ENCODE results near the gene UPB1. TPM values are rescaled to one million over a fixed set of nuclear protein-coding genes. Genes with fewer than 3 reads are reported as not detected.
"Not testable (repeated sequence)": the region's sequence is repeated elsewhere in the genome, so short reads cannot be mapped to it uniquely, and the experiment has no call there.

UPB1 gene
- total and polyA plus RNA-seq, 2 donors: 3.5 to 6.3 TPM

- Histone ChIP-seq H3K4me1 (ENCODE audit: control insufficient read depth in 2 of 2, insufficient read depth in 2 of 2, low read length in 2 of 2) (no peaks in the 10 kb centered on the region), H3K9me3 (ENCODE audit: control insufficient read depth in 2 of 2, insufficient read depth in 1 of 2, low read length in 1 of 2) (no peaks in the 10 kb centered on the region), H3K4me3 (ENCODE audit: low read length in 2 of 2) (no peak overlapping the region), H3K27me3 (ENCODE audit: control insufficient read depth in 2 of 2, insufficient read depth in 1 of 2, low read length in 1 of 2) (no peaks in the 10 kb centered on the region), H3K36me3 (ENCODE audit: control insufficient read depth in 2 of 2, insufficient read depth in 2 of 2, low read length in 1 of 2) (peaks cover 71 to 79% of the 10 kb centered on the region in 2 donors), H3K27ac (ENCODE audit: low read depth in 1 of 2, low read length in 1 of 2) (no peak overlapping the region)
- WGBS: 88% methylated on average over 9 of the region's 9 CpGs
- no peak for DNase-seq (ENCODE audit: low read depth in 6 of 9, low spot score in 9 of 9)
These were observed 47.5 kb downstream of the UPB1 start for GRCh38 chr22:24542641-24543040.

GRCh38 chr22:24543185-24543601 lies 48.1 kb downstream of the UPB1 start:
- no peak for DNase-seq (ENCODE audit: low read depth in 6 of 9, low spot score in 9 of 9)
- Histone ChIP-seq H3K27ac (ENCODE audit: low read depth in 1 of 2, low read length in 1 of 2) (no peak overlapping the region), H3K9me3 (ENCODE audit: control insufficient read depth in 2 of 2, insufficient read depth in 1 of 2, low read length in 1 of 2) (no peaks in the 10 kb centered on the region), H3K4me1 (ENCODE audit: control insufficient read depth in 2 of 2, insufficient read depth in 2 of 2, low read length in 2 of 2) (no peaks in the 10 kb centered on the region), H3K4me3 (ENCODE audit: low read length in 2 of 2) (no peak overlapping the region), H3K36me3 (ENCODE audit: control insufficient read depth in 2 of 2, insufficient read depth in 2 of 2, low read length in 1 of 2) (peaks cover 77 to 79% of the 10 kb centered on the region in 2 donors), H3K27me3 (ENCODE audit: control insufficient read depth in 2 of 2, insufficient read depth in 1 of 2, low read length in 1 of 2) (no peaks in the 10 kb centered on the region)
- 98% methylated on average over 7 of the region's 7 CpGs for WGBS

- Histone ChIP-seq H3K27me3 (ENCODE audit: control insufficient read depth in 2 of 2, insufficient read depth in 1 of 2, low read length in 1 of 2) (no peaks in the 10 kb centered on the region), H3K36me3 (ENCODE audit: control insufficient read depth in 2 of 2, insufficient read depth in 2 of 2, low read length in 1 of 2) (peaks cover 82 to 84% of the 10 kb centered on the region in 2 donors), H3K27ac (ENCODE audit: low read depth in 1 of 2, low read length in 1 of 2) (no peak overlapping the region), H3K9me3 (ENCODE audit: control insufficient read depth in 2 of 2, insufficient read depth in 1 of 2, low read length in 1 of 2) (no peaks in the 10 kb centered on the region), H3K4me3 (ENCODE audit: low read length in 2 of 2) (no peak overlapping the region), H3K4me1 (ENCODE audit: control insufficient read depth in 2 of 2, insufficient read depth in 2 of 2, low read length in 2 of 2) (no peaks in the 10 kb centered on the region)
- DNase-seq (ENCODE audit: low read depth in 6 of 9, low spot score in 9 of 9): no peak
- WGBS: 99% methylated on average over 11 of the region's 11 CpGs
These were observed 48.6 kb downstream of the UPB1 start for GRCh38 chr22:24543679-24544243.

GRCh38 chr22:24548812-24549211 lies 53.7 kb downstream of the UPB1 start:
- no peaks in the 10 kb centered on the region for H3K27me3 ChIP-seq (ENCODE audit: control insufficient read depth in 2 of 2, insufficient read depth in 1 of 2, low read length in 1 of 2)
- peaks cover 2 to 9% of the 10 kb centered on the region in 2 donors for H3K4me1 ChIP-seq (ENCODE audit: control insufficient read depth in 2 of 2, insufficient read depth in 2 of 2, low read length in 2 of 2)
- no peak overlapping the region for H3K4me3 ChIP-seq (ENCODE audit: low read length in 2 of 2)
- no peak overlapping the region for H3K27ac ChIP-seq (ENCODE audit: low read depth in 1 of 2, low read length in 1 of 2)
- WGBS: 100% methylated on average over 4 of the region's 4 CpGs
- no peaks in the 10 kb centered on the region for H3K9me3 ChIP-seq (ENCODE audit: control insufficient read depth in 2 of 2, insufficient read depth in 1 of 2, low read length in 1 of 2)
- DNase-seq (ENCODE audit: low read depth in 6 of 9, low spot score in 9 of 9): no peak
- H3K36me3 ChIP-seq (ENCODE audit: control insufficient read depth in 2 of 2, insufficient read depth in 2 of 2, low read length in 1 of 2): peaks cover 52 to 54% of the 10 kb centered on the region in 2 donors

GRCh38 chr22:24550028-24550901 lies 55.1 kb downstream of the UPB1 start:
- 95% methylated on average over 8 of the region's 8 CpGs for WGBS
- Histone ChIP-seq H3K27ac (ENCODE audit: low read depth in 1 of 2, low read length in 1 of 2) (no peak overlapping the region), H3K36me3 (ENCODE audit: control insufficient read depth in 2 of 2, insufficient read depth in 2 of 2, low read length in 1 of 2) (peaks cover 38 to 42% of the 10 kb centered on the region in 2 donors), H3K9me3 (ENCODE audit: control insufficient read depth in 2 of 2, insufficient read depth in 1 of 2, low read length in 1 of 2) (no peaks in the 10 kb centered on the region), H3K4me1 (ENCODE audit: control insufficient read depth in 2 of 2, insufficient read depth in 2 of 2, low read length in 2 of 2) (peaks cover 2 to 15% of the 10 kb centered on the region in 2 donors), H3K4me3 (ENCODE audit: low read length in 2 of 2) (no peak overlapping the region), H3K27me3 (ENCODE audit: control insufficient read depth in 2 of 2, insufficient read depth in 1 of 2, low read length in 1 of 2) (no peaks in the 10 kb centered on the region)
- no peak for DNase-seq (ENCODE audit: low read depth in 6 of 9, low spot score in 9 of 9)

GRCh38 chr22:24550902-24551435 lies 55.8 kb downstream of the UPB1 start:
- Histone ChIP-seq H3K27ac (ENCODE audit: low read depth in 1 of 2, low read length in 1 of 2) (no peak overlapping the region), H3K4me1 (ENCODE audit: control insufficient read depth in 2 of 2, insufficient read depth in 2 of 2, low read length in 2 of 2) (peaks cover 2 to 15% of the 10 kb centered on the region in 2 donors), H3K4me3 (ENCODE audit: low read length in 2 of 2) (no peak overlapping the region), H3K27me3 (ENCODE audit: control insufficient read depth in 2 of 2, insufficient read depth in 1 of 2, low read length in 1 of 2) (no peaks in the 10 kb centered on the region), H3K36me3 (ENCODE audit: control insufficient read depth in 2 of 2, insufficient read depth in 2 of 2, low read length in 1 of 2) (peaks cover 36 to 42% of the 10 kb centered on the region in 2 donors), H3K9me3 (ENCODE audit: control insufficient read depth in 2 of 2, insufficient read depth in 1 of 2, low read length in 1 of 2) (no peaks in the 10 kb centered on the region)
- no peak for DNase-seq (ENCODE audit: low read depth in 6 of 9, low spot score in 9 of 9)
- 88% methylated on average over 6 of the region's 6 CpGs for WGBS

GRCh38 chr22:24552503-24553286 lies 57.6 kb downstream of the UPB1 start:
- peak in 1 of 9 donors; percentile 18 for DNase-seq (ENCODE audit: low read depth in 6 of 9, low spot score in 9 of 9)
- H3K9me3 ChIP-seq (ENCODE audit: control insufficient read depth in 2 of 2, insufficient read depth in 1 of 2, low read length in 1 of 2); H3K4me3 ChIP-seq (ENCODE audit: low read length in 2 of 2); H3K27ac ChIP-seq (ENCODE audit: low read depth in 1 of 2, low read length in 1 of 2); H3K27me3 ChIP-seq (ENCODE audit: control insufficient read depth in 2 of 2, insufficient read depth in 1 of 2, low read length in 1 of 2): not testable (repeated sequence)
- 95% methylated on average over 10 of the region's 10 CpGs for WGBS
- H3K4me1 ChIP-seq (ENCODE audit: control insufficient read depth in 2 of 2, insufficient read depth in 2 of 2, low read length in 2 of 2): peaks cover 12 to 29% of the 10 kb centered on the region in 2 donors
- peaks cover 28 to 31% of the 10 kb centered on the region in 2 donors for H3K36me3 ChIP-seq (ENCODE audit: control insufficient read depth in 2 of 2, insufficient read depth in 2 of 2, low read length in 1 of 2)

- WGBS: 84% methylated on average over 12 of the region's 12 CpGs
- Histone ChIP-seq H3K27me3 (ENCODE audit: control insufficient read depth in 2 of 2, insufficient read depth in 1 of 2, low read length in 1 of 2) (no peaks in the 10 kb centered on the region), H3K4me3 (ENCODE audit: low read length in 2 of 2) (peak overlapping the region; percentile 70 to 90), H3K4me1 (ENCODE audit: control insufficient read depth in 2 of 2, insufficient read depth in 2 of 2, low read length in 2 of 2) (peaks cover 12 to 30% of the 10 kb centered on the region in 2 donors), H3K36me3 (ENCODE audit: control insufficient read depth in 2 of 2, insufficient read depth in 2 of 2, low read length in 1 of 2) (peaks cover 26 to 28% of the 10 kb centered on the region in 2 donors), H3K27ac (ENCODE audit: low read depth in 1 of 2, low read length in 1 of 2) (peak overlapping the region in 1 of 2 donors; percentile 75), H3K9me3 (ENCODE audit: control insufficient read depth in 2 of 2, insufficient read depth in 1 of 2, low read length in 1 of 2) (no peaks in the 10 kb centered on the region)
- DNase-seq (ENCODE audit: low read depth in 6 of 9, low spot score in 9 of 9): no peak
These were observed 58.6 kb downstream of the UPB1 start for GRCh38 chr22:24553597-24554312.

Measured in thymus (tissue), 11 donors.